GM23338 (cell line): ENCODE measurements around the gene GPR82. TPM values are rescaled to one million over a fixed set of nuclear protein-coding genes. Genes with fewer than 3 reads are reported as not detected.

Experiments used
- ATAC-seq: fragments of 200-7000 bp; cut with Tn5 transposase; 3 replicates; pipeline ENCODE4 v1.9.1; 2020
- DNase-seq: peaks from one replicate; pipeline ENCODE4 v3.0.0-alpha.2; 2015; ENCODE audit warnings: low spot score
- H2AFZ ChIP-seq: fragments of 200-600 bp; sonication (generic); 2 replicates; pipeline ENCODE4 v1.8.0; 2016; ENCODE audit warnings: antibody characterized with exemption, mild to moderate bottlenecking, moderate library complexity
- H3F3A ChIP-seq: fragments of 200-600 bp; sonication (generic); replicated peaks from 2 replicates; pipeline ENCODE4 v1.8.0; 2017; ENCODE audit warnings: antibody characterized with exemption, mixed run types, low read depth
- H3K27ac ChIP-seq: fragments of 200-600 bp; sonication (generic); 2 replicates; pipeline ENCODE4 v1.6.1; 2016; ENCODE audit warnings: low read depth
- H3K27me3 ChIP-seq: fragments of 200-600 bp; sonication (generic); 2 replicates; pipeline ENCODE4 v1.8.0; 2016; ENCODE audit warnings: mild to moderate bottlenecking, mixed run types, moderate library complexity; ENCODE audit not compliant: insufficient read depth
- H3K36me3 ChIP-seq: fragments of 200-600 bp; sonication (generic); 2 replicates; pipeline ENCODE4 v1.8.0; 2016; ENCODE audit warnings: mild to moderate bottlenecking; ENCODE audit not compliant: insufficient read depth
- H3K4me1 ChIP-seq: fragments of 200-600 bp; sonication (generic); 2 replicates; pipeline ENCODE4 v1.8.0; 2016; ENCODE audit warnings: mild to moderate bottlenecking, moderate library complexity; ENCODE audit not compliant: insufficient read depth
- H3K4me2 ChIP-seq: fragments of 200-600 bp; sonication (generic); 2 replicates; pipeline ENCODE4 v1.7.1; 2017; ENCODE audit warnings: mixed run types
- H3K4me3 ChIP-seq: fragments of 200-600 bp; sonication (generic); 2 replicates; pipeline ENCODE4 v1.6.1; 2016; ENCODE audit warnings: mixed run types
- H3K79me2 ChIP-seq: fragments of 200-600 bp; sonication (generic); replicated peaks from 2 replicates; pipeline ENCODE4 v1.8.0; 2017; ENCODE audit warnings: mild to moderate bottlenecking; ENCODE audit not compliant: insufficient read depth
- H3K9me2 ChIP-seq: fragments of 200-600 bp; sonication (generic); 2 replicates; pipeline ENCODE4 v1.8.0; 2017; ENCODE audit not compliant: insufficient read depth
- H4K20me1 ChIP-seq: fragments of 200-600 bp; sonication (generic); replicated peaks from 2 replicates; pipeline ENCODE4 v1.8.0; 2017; ENCODE audit warnings: mild to moderate bottlenecking; ENCODE audit not compliant: insufficient read depth
- H3K27ac Mint-ChIP-seq: 2 replicates; pipeline ENCODE4 v1.8.0; 2020; ENCODE audit warnings: inconsistent platforms, mild to moderate bottlenecking, moderate library complexity, mixed read lengths
- H3K27me3 Mint-ChIP-seq: 3 replicates; pipeline ENCODE4 v1.8.0; 2022; ENCODE audit warnings: low read depth, mild to moderate bottlenecking, moderate library complexity, mixed read lengths, inconsistent platforms; ENCODE audit not compliant: insufficient read depth, poor library complexity
- H3K36me3 Mint-ChIP-seq: 3 replicates; pipeline ENCODE4 v1.8.0; 2021; ENCODE audit warnings: low read depth, mild to moderate bottlenecking, inconsistent platforms, moderate library complexity, mixed read lengths
- H3K4me1 Mint-ChIP-seq: 3 replicates; pipeline ENCODE4 v1.8.0; 2020; ENCODE audit warnings: mild to moderate bottlenecking, inconsistent platforms, mixed read lengths
- H3K4me3 Mint-ChIP-seq: 3 replicates; pipeline ENCODE4 v1.8.0; 2021; ENCODE audit warnings: moderate library complexity, mild to moderate bottlenecking, inconsistent platforms, mixed read lengths
- H3K9me3 Mint-ChIP-seq: 3 replicates; pipeline ENCODE4 v1.8.0; 2020; ENCODE audit warnings: moderate library complexity, mild to moderate bottlenecking, inconsistent platforms, mixed read lengths
- CREB1 ChIP-seq: fragments of 250-450 bp; sonication (Bioruptor Pico); IDR thresholded peaks from 2 replicates; pipeline ENCODE4 v1.5.0; 2020; ENCODE audit warnings: low read depth, mild to moderate bottlenecking, moderate library complexity
- CTCF ChIP-seq, 2 experiments: fragments of 200-600 bp in 1 of 2; sonication (generic) in 1 of 2; conservative IDR thresholded peaks; 2 replicates each; pipeline versions ENCODE4 v1.5.1 to v1.6.1; 2016 to 2017; ENCODE audit warnings: antibody characterized with exemption in 2 of 2, low read depth in 2 of 2, mild to moderate bottlenecking in 2 of 2, moderate library complexity in 1 of 2
- ETS1 ChIP-seq: IDR thresholded peaks from 2 replicates; pipeline ENCODE4 v1.6.1; 2016; ENCODE audit warnings: antibody characterized with exemption
- EZH2 ChIP-seq: fragments of 200-600 bp; sonication (generic); IDR thresholded peaks from one replicate; pipeline ENCODE4 v1.8.0; 2017; ENCODE audit warnings: antibody characterized with exemption, mild to moderate bottlenecking, low read depth; ENCODE audit not compliant: unreplicated experiment
- EZH2phosphoT487 ChIP-seq: fragments of 200-600 bp; sonication (generic); IDR thresholded peaks from one replicate; pipeline ENCODE4 v1.8.1; 2018; ENCODE audit warnings: antibody characterized with exemption; ENCODE audit not compliant: unreplicated experiment
- JUNB ChIP-seq: IDR thresholded peaks from one replicate; pipeline ENCODE4 v1.6.1; 2016; ENCODE audit warnings: antibody characterized with exemption; ENCODE audit not compliant: unreplicated experiment
- NANOG ChIP-seq: IDR thresholded peaks from 2 replicates; pipeline ENCODE4 v1.6.1; 2016; ENCODE audit warnings: antibody characterized with exemption, borderline replicate concordance
- POLR2AphosphoS5 ChIP-seq: IDR thresholded peaks from 2 replicates; pipeline ENCODE4 v1.6.1; 2016; ENCODE audit warnings: antibody characterized with exemption, low read depth
- REST ChIP-seq: IDR thresholded peaks from one replicate; pipeline ENCODE4 v1.6.1; 2018; ENCODE audit warnings: antibody characterized with exemption; ENCODE audit not compliant: unreplicated experiment
- STAT1 ChIP-seq: IDR thresholded peaks from one replicate; pipeline ENCODE4 v1.6.1; 2016; ENCODE audit warnings: antibody characterized with exemption; ENCODE audit not compliant: unreplicated experiment
- ZNF114 ChIP-seq: fragments of 250-450 bp; sonication (Bioruptor Pico); IDR thresholded peaks from 2 replicates; pipeline ENCODE4 v1.5.0; 2020; ENCODE audit warnings: mild to moderate bottlenecking, moderate library complexity
- ZNF331 ChIP-seq: fragments of 250-450 bp; sonication (Bioruptor Pico); IDR thresholded peaks from 2 replicates; pipeline ENCODE4 v1.5.0; 2020; ENCODE audit warnings: low read depth, mild to moderate bottlenecking, moderate library complexity
- ZNF462 ChIP-seq: fragments of 250-450 bp; sonication (Bioruptor Pico); IDR thresholded peaks from 2 replicates; pipeline ENCODE4 v1.5.0; 2020; ENCODE audit warnings: mild to moderate bottlenecking, moderate library complexity
- polyA plus RNA-seq: library from polyadenylated mRNA; unstranded; fragments of >200 nt; fragmentation: Nextera tagmentation; extraction: Ambion mirVana; gene quantifications from 2 replicates; pipeline ENCODE4 v1.2.1, GENCODE V29; 2016
- total RNA-seq: library from RNA; depleted of rRNA; stranded (reverse); fragments of >200 nt; shearing (Covaris generic); gene quantifications from 2 replicates; pipeline ENCODE4 v1.2.3, GENCODE V29; 2014

The GPR82 gene
- total and polyA plus RNA-seq, 2 experiments from 2014 or later = 0.32 TPM; not detected in 1

- Histone ChIP-seq H3K4me3 (no peak overlapping the region), H2AFZ (no peak overlapping the region), H3K27ac (no peak overlapping the region), H3K79me2 (no peaks in the 10 kb centered on the region), H4K20me1 (no peaks in the 10 kb centered on the region), H3K9me2 (no peaks in the 10 kb centered on the region), H3K27me3 (no peaks in the 10 kb centered on the region), H3K36me3 (no peaks in the 10 kb centered on the region), H3K4me1 (0 out of 2 replicates have a peak, but pooled peaks cover 3% of the 10 kb centered on the region), H3K4me2 (no peak overlapping the region), H3F3A (no peaks in the 10 kb centered on the region)
- Mint-ChIP-seq H3K27ac (no peak overlapping the region), H3K9me3 (no peaks in the 10 kb centered on the region), H3K4me1 (peaks cover 10% of the 10 kb centered on the region), H3K27me3 (no peaks in the 10 kb centered on the region), H3K4me3 (no peak overlapping the region), H3K36me3 (no peaks in the 10 kb centered on the region)
- DNase-seq (no peak), ATAC-seq (no peak)
- TF ChIP-seq JUNB (no peak), EZH2 (no peak), ZNF331 (no peak), NANOG (no peak), EZH2phosphoT487 (no peak), REST (no peak), CTCF (conservative IDR thresholded peaks at IDR 0.05; ENCODE audit: low read depth in 2 of 2) (no peak), ZNF114 (no peak), ZNF462 (CRISPR knock-in tag) (no peak), CREB1 (CRISPR knock-in tag) (no peak), ETS1 (no peak), STAT1 (no peak), POLR2AphosphoS5 (no peak)
Measured at GRCh38 chrX:41730081-41730480, 6.1 kb downstream of the GPR82 start.
